ENCODE results near the gene B3GALT5.

B3GALT5 gene

GRCh38 chr21:39612233-39613040 lies at the start of gene B3GALT5:
Gene B3GALT5 (plus strand): TSS chr21:39612940. CDS start chr21:39660560, 47,620 bp downstream.
- Histone ChIP-seq H3K4me3 (IDR thresholded peaks at IDR 0.05; ENCODE audit: insufficient read depth, low read depth, low read length) (no peak within 1 kb of the TSS), H4K20me1 (ENCODE audit: insufficient read depth) (no peaks in the 10 kb centered on the region), H3K9ac (no peak within 1 kb of the TSS), H3K36me3 (ENCODE audit: insufficient read depth) (no peaks in the 10 kb centered on the region), H3K4me1 (ENCODE audit: low read depth, poor library complexity, severe bottlenecking) (no peaks in the 10 kb centered on the region), H3K27ac (no peak within 1 kb of the TSS), H2AFZ (ENCODE audit: low read depth) (no peak within 1 kb of the TSS), H3K4me2 (no peak within 1 kb of the TSS), H3K27me3 (ENCODE audit: insufficient read depth, low read depth) (no peaks in the 10 kb centered on the region), H3K79me2 (ENCODE audit: insufficient read depth, low read depth) (no peaks in the 10 kb centered on the region)
- TF ChIP-seq CTCF (conservative IDR thresholded peaks at IDR 0.05; ENCODE audit: low read depth, low read length), result no peak

GRCh38 chr21:39564200-39564599 lies 48.5 kb upstream of the B3GALT5 start:
- H3K4me3 ChIP-seq (IDR thresholded peaks at IDR 0.05; ENCODE audit: insufficient read depth, low read depth, low read length), result no peak overlapping the region
- no peaks in the 10 kb centered on the region for H3K4me1 ChIP-seq (ENCODE audit: low read depth, poor library complexity, severe bottlenecking)
- no peak overlapping the region for H3K9ac ChIP-seq
- no peaks in the 10 kb centered on the region for H3K79me2 ChIP-seq (ENCODE audit: insufficient read depth, low read depth)
- H3K4me2 ChIP-seq, result no peak overlapping the region
- H3K27ac ChIP-seq, result no peak overlapping the region
- no peak for TF ChIP-seq CTCF (conservative IDR thresholded peaks at IDR 0.05; ENCODE audit: low read depth, low read length)
- no peaks in the 10 kb centered on the region for H3K27me3 ChIP-seq (ENCODE audit: insufficient read depth, low read depth)
- H2AFZ ChIP-seq (ENCODE audit: low read depth), result no peak overlapping the region
- H4K20me1 ChIP-seq (ENCODE audit: insufficient read depth), result no peaks in the 10 kb centered on the region
- no peaks in the 10 kb centered on the region for H3K36me3 ChIP-seq (ENCODE audit: insufficient read depth)

- no peaks in the 10 kb centered on the region for H4K20me1 ChIP-seq (ENCODE audit: insufficient read depth)
- H3K4me1 ChIP-seq (ENCODE audit: low read depth, poor library complexity, severe bottlenecking), result no peaks in the 10 kb centered on the region
- H3K4me2 ChIP-seq, result no peak overlapping the region
- H2AFZ ChIP-seq (ENCODE audit: low read depth), result no peak overlapping the region
- no peak for TF ChIP-seq CTCF (conservative IDR thresholded peaks at IDR 0.05; ENCODE audit: low read depth, low read length)
- H3K36me3 ChIP-seq (ENCODE audit: insufficient read depth), result no peaks in the 10 kb centered on the region
- H3K9ac ChIP-seq, result no peak overlapping the region
- no peak overlapping the region for H3K4me3 ChIP-seq (IDR thresholded peaks at IDR 0.05; ENCODE audit: insufficient read depth, low read depth, low read length)
- H3K79me2 ChIP-seq (ENCODE audit: insufficient read depth, low read depth), result no peaks in the 10 kb centered on the region
- no peaks in the 10 kb centered on the region for H3K27me3 ChIP-seq (ENCODE audit: insufficient read depth, low read depth)
- no peak overlapping the region for H3K27ac ChIP-seq
Measured at GRCh38 chr21:39567180-39567972, 45.4 kb upstream of the B3GALT5 start.

GRCh38 chr21:39568361-39568760 lies 44.4 kb upstream of the B3GALT5 start:
- Histone ChIP-seq H3K9ac (no peak overlapping the region), H3K4me2 (no peak overlapping the region), H3K36me3 (ENCODE audit: insufficient read depth) (no peaks in the 10 kb centered on the region), H3K4me1 (ENCODE audit: low read depth, poor library complexity, severe bottlenecking) (no peaks in the 10 kb centered on the region), H3K27ac (no peak overlapping the region), H2AFZ (ENCODE audit: low read depth) (no peak overlapping the region), H3K4me3 (IDR thresholded peaks at IDR 0.05; ENCODE audit: insufficient read depth, low read depth, low read length) (no peak overlapping the region), H3K79me2 (ENCODE audit: insufficient read depth, low read depth) (no peaks in the 10 kb centered on the region), H4K20me1 (ENCODE audit: insufficient read depth) (no peaks in the 10 kb centered on the region), H3K27me3 (ENCODE audit: insufficient read depth, low read depth) (no peaks in the 10 kb centered on the region)
- TF ChIP-seq CTCF (conservative IDR thresholded peaks at IDR 0.05; ENCODE audit: low read depth, low read length), result no peak
